ENCODE measurements around the gene LRP1-AS. TPM values are rescaled to one million over a fixed set of nuclear protein-coding genes. Genes with fewer than 3 reads are reported as not detected.

LRP1-AS gene
- total and polyA plus RNA-seq, 7 experiments from 2014 or later, result not detected

DNA sequence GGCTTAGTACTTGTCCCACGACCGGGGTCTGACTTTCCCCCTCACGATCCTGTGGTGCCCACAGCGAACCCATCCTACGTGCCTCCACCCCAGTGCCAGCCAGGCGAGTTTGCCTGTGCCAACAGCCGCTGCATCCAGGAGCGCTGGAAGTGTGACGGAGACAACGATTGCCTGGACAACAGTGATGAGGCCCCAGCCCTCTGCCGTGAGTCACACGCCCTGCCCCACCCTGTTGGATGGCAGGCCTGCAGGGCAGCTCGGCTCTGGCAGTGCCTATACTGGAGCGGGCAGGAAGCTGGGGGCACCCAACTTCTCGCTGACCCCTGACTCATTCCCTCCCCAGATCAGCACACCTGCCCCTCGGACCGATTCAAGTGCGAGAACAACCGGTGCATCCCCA, 18.3 kb upstream of the LRP1-AS start:
- no peaks in the 10 kb centered on the region for H3K4me1 ChIP-seq (ENCODE audit: control insufficient read depth in 2 of 2, insufficient read depth in 2 of 2, low read length in 2 of 2)
- no peak overlapping the region for H3K4me3 ChIP-seq (ENCODE audit: low read length)
- Mint-ChIP-seq H3K27me3 (no peaks in the 10 kb centered on the region), H3K9me3 (no peaks in the 10 kb centered on the region), H3K4me1 (peaks cover 0 to 7% (median 0%) of the 10 kb centered on the region in 7 donors), H3K4me3 (no peak overlapping the region), H3K27ac (no peak overlapping the region), H3K36me3 (peaks cover 0 to 20% (median 10%) of the 10 kb centered on the region in 5 donors)
- ATAC-seq, result no peak
- H3K36me3 ChIP-seq (ENCODE audit: control insufficient read depth in 2 of 3, insufficient read depth in 3 of 3, low read length in 3 of 3), result peaks cover 0 to 6% (median 0%) of the 10 kb centered on the region in 3 experiments
- ChIA-PET POLR2A (interaction anchor here (0.6 kb wide), 1 partner anchor 92 kb away, joined by 3 read pairs; no protein-coding TSS in a partner anchor), CTCF (no interaction called here)
- no peaks in the 10 kb centered on the region for H3K27me3 ChIP-seq (ENCODE audit: control insufficient read depth in 2 of 2, insufficient read depth in 2 of 2, low read length in 2 of 2)
- H3K9me3 ChIP-seq (ENCODE audit: control insufficient read depth in 2 of 3, low read length in 3 of 3), result no peaks in the 10 kb centered on the region
- no peak overlapping the region for H3K27ac ChIP-seq (ENCODE audit: low read depth, low read length)
- intact Hi-C loops (cut with micrococcal nuclease), result no loop called here
- no peak for DNase-seq

- H3K27me3 Mint-ChIP-seq, result no peaks in the 10 kb centered on the region
- intact Hi-C loops (cut with micrococcal nuclease), result no loop called here
- CTCF ChIA-PET, result no interaction called here
Measured at GRCh38 chr12:57164966-57165625, 17.7 kb upstream of the LRP1-AS start.

DNA sequence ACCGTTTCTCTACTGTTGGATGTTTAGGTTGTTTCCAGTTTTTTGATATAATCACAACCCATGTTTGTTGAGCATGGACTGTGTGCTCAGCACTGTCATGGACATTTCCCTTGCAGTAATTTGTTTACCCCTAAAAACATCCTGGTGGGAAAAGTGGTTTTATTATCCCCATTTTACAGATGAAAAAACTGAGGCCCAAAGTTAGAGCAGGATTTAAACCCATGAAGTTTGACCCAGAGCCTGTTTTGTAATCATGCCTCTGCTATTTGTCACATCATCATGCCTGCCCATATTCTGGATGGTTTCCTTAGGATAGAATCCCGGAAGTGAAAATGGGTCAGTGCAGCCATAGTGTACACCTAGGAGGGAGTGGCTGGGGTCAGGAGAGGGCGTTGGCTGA, 17.0 kb upstream of the LRP1-AS start:
- Mint-ChIP-seq H3K27ac (peak overlapping the region in 1 of 9 donors; percentile 59), H3K4me3 (no peak overlapping the region), H3K36me3 (peaks cover 0 to 24% (median 10%) of the 10 kb centered on the region in 5 donors), H3K4me1 (peaks cover 0 to 11% (median 0%) of the 10 kb centered on the region in 7 donors), H3K27me3 (no peaks in the 10 kb centered on the region), H3K9me3 (no peaks in the 10 kb centered on the region)
- CTCF ChIA-PET, result no interaction called here
- peaks cover 0 to 6% (median 0%) of the 10 kb centered on the region in 3 experiments for H3K36me3 ChIP-seq (ENCODE audit: control insufficient read depth in 2 of 3, insufficient read depth in 3 of 3, low read length in 3 of 3)
- no peaks in the 10 kb centered on the region for H3K9me3 ChIP-seq (ENCODE audit: control insufficient read depth in 2 of 3, low read length in 3 of 3)
- no peaks in the 10 kb centered on the region for H3K4me1 ChIP-seq (ENCODE audit: control insufficient read depth in 2 of 2, insufficient read depth in 2 of 2, low read length in 2 of 2)
- ATAC-seq (no peak), DNase-seq (no peak)
- H3K27me3 ChIP-seq (ENCODE audit: control insufficient read depth in 2 of 2, insufficient read depth in 2 of 2, low read length in 2 of 2), result no peaks in the 10 kb centered on the region
- intact Hi-C loops (cut with micrococcal nuclease), result no loop called here
- POLR2A ChIA-PET, result no interaction called here
- H3K4me3 ChIP-seq (ENCODE audit: low read length), result no peak overlapping the region
- no peak overlapping the region for H3K27ac ChIP-seq (ENCODE audit: low read depth, low read length)

More at GRCh38 chr12:57164966-57165625, 17.7 kb upstream of the LRP1-AS start:
- H3K4me1 Mint-ChIP-seq, result peaks cover 0 to 11% (median 0%) of the 10 kb centered on the region in 7 donors
- no peaks in the 10 kb centered on the region for H3K9me3 ChIP-seq (ENCODE audit: control insufficient read depth in 2 of 3, low read length in 3 of 3)
- H3K27me3 ChIP-seq (ENCODE audit: control insufficient read depth in 2 of 2, insufficient read depth in 2 of 2, low read length in 2 of 2), result no peaks in the 10 kb centered on the region
- no peak overlapping the region for H3K27ac ChIP-seq (ENCODE audit: low read depth, low read length)
- H3K4me1 ChIP-seq (ENCODE audit: control insufficient read depth in 2 of 2, insufficient read depth in 2 of 2, low read length in 2 of 2), result no peaks in the 10 kb centered on the region
- no peak for ATAC-seq
- POLR2A ChIA-PET, result no interaction called here
- H3K4me3 Mint-ChIP-seq, result no peak overlapping the region
- no peak for DNase-seq
- H3K36me3 Mint-ChIP-seq, result peaks cover 0 to 24% (median 10%) of the 10 kb centered on the region in 5 donors
- H3K27ac Mint-ChIP-seq, result no peak overlapping the region
- H3K4me3 ChIP-seq (ENCODE audit: low read length), result no peak overlapping the region
- no peaks in the 10 kb centered on the region for H3K9me3 Mint-ChIP-seq
- peaks cover 0 to 6% (median 0%) of the 10 kb centered on the region in 3 experiments for H3K36me3 ChIP-seq (ENCODE audit: control insufficient read depth in 2 of 3, insufficient read depth in 3 of 3, low read length in 3 of 3)

DNA sequence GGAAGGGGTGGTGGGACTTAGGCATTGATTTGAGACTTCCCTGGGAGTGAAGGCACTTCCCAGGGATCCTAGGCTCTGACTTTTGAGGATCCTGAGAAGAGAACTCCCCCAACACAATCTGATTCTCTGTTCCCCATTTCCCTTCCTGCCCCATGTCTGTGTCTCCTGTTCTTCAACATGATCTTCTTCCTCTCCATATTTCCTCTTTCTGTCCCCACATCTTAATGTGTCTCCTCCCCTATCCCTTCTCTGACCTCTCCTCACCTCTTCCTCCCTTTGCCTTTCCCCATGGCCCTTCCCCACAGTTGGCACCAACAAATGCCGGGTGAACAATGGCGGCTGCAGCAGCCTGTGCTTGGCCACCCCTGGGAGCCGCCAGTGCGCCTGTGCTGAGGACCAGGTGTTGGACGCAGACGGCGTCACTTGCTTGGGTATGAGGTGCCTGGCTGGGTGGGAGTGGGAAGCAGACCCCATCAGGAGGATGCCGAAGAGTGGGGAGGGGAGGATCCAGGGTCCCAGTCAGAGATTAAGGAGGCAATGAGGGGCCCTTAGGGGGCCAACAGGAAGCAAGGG, 15.2 kb upstream of the LRP1-AS start:
- H3K4me3 Mint-ChIP-seq, result no peak overlapping the region
- intact Hi-C loops (cut with micrococcal nuclease), result no loop called here
- H3K9me3 ChIP-seq (ENCODE audit: control insufficient read depth in 2 of 3, low read length in 3 of 3), result no peaks in the 10 kb centered on the region
- no peaks in the 10 kb centered on the region for H3K9me3 Mint-ChIP-seq
- no peak overlapping the region for H3K27ac ChIP-seq (ENCODE audit: low read depth, low read length)
- H3K27ac Mint-ChIP-seq, result no peak overlapping the region
- H3K4me3 ChIP-seq (ENCODE audit: low read length), result no peak overlapping the region
- no peaks in the 10 kb centered on the region for H3K27me3 ChIP-seq (ENCODE audit: control insufficient read depth in 2 of 2, insufficient read depth in 2 of 2, low read length in 2 of 2)
- H3K36me3 ChIP-seq (ENCODE audit: control insufficient read depth in 2 of 3, insufficient read depth in 3 of 3, low read length in 3 of 3), result peaks cover 0 to 6% (median 0%) of the 10 kb centered on the region in 3 experiments
- peaks cover 0 to 24% (median 13%) of the 10 kb centered on the region in 5 donors for H3K36me3 Mint-ChIP-seq
- H3K4me1 ChIP-seq (ENCODE audit: control insufficient read depth in 2 of 2, insufficient read depth in 2 of 2, low read length in 2 of 2), result no peaks in the 10 kb centered on the region
- ChIA-PET CTCF (no interaction called here), POLR2A (no interaction called here)
- ATAC-seq (no peak), DNase-seq (no peak)
- peaks cover 0 to 16% (median 2%) of the 10 kb centered on the region in 7 donors for H3K4me1 Mint-ChIP-seq
- no peaks in the 10 kb centered on the region for H3K27me3 Mint-ChIP-seq

DNA sequence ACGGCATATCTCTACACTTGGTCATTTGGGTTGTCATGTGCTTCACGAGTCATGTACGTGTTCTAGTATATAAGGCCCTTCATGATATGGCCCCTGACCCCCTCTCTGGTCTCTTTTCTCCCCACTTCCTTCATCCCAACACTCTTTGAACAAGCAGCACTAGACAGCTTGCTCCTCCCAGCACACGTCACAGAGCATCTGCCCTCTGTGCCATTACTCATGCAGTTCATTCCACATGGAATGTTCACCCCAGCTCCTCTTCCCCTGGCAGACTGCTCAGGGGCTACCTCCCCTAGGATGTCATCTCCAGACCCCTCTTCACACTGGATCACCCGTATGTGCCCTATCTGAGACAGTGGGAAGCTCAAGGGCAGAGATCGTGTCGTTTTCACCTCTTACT, 14.1 kb upstream of the LRP1-AS start:
- Histone ChIP-seq H3K9me3 (ENCODE audit: control insufficient read depth in 2 of 3, low read length in 3 of 3) (no peaks in the 10 kb centered on the region), H3K36me3 (ENCODE audit: control insufficient read depth in 2 of 3, insufficient read depth in 3 of 3, low read length in 3 of 3) (peaks cover 0 to 6% (median 0%) of the 10 kb centered on the region in 3 experiments), H3K27ac (ENCODE audit: low read depth, low read length) (no peak overlapping the region), H3K27me3 (ENCODE audit: control insufficient read depth in 2 of 2, insufficient read depth in 2 of 2, low read length in 2 of 2) (no peaks in the 10 kb centered on the region), H3K4me3 (ENCODE audit: low read length) (no peak overlapping the region), H3K4me1 (ENCODE audit: control insufficient read depth in 2 of 2, insufficient read depth in 2 of 2, low read length in 2 of 2) (no peaks in the 10 kb centered on the region)
- H3K27me3 Mint-ChIP-seq, result no peaks in the 10 kb centered on the region
- H3K36me3 Mint-ChIP-seq, result peaks cover 0 to 26% (median 15%) of the 10 kb centered on the region in 5 donors
- H3K9me3 Mint-ChIP-seq, result no peaks in the 10 kb centered on the region
- no peak for ATAC-seq
- no peak for DNase-seq
- H3K27ac Mint-ChIP-seq, result peak overlapping the region in 1 of 9 donors; percentile 0
- CTCF ChIA-PET, result no interaction called here
- no peak overlapping the region for H3K4me3 Mint-ChIP-seq
- POLR2A ChIA-PET, result no interaction called here
- intact Hi-C loops (cut with micrococcal nuclease), result no loop called here
- peaks cover 0 to 22% (median 5%) of the 10 kb centered on the region in 7 donors for H3K4me1 Mint-ChIP-seq

DNA sequence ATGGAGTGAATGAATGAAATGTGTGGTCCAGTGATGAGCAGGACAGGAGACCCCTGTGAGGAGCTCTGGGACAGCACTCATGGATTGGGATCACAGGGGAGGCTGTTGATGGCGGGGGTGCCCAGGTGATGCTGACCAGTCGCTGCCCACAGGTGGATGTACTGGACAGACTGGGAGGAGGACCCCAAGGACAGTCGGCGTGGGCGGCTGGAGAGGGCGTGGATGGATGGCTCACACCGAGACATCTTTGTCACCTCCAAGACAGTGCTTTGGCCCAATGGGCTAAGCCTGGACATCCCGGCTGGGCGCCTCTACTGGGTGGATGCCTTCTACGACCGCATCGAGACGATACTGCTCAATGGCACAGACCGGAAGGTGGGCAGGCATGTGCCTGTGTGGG, 13.3 kb upstream of the LRP1-AS start:
- peaks cover 0 to 22% (median 5%) of the 10 kb centered on the region in 7 donors for H3K4me1 Mint-ChIP-seq
- ATAC-seq, result no peak
- POLR2A ChIA-PET, result no interaction called here
- no peaks in the 10 kb centered on the region for H3K9me3 ChIP-seq (ENCODE audit: control insufficient read depth in 2 of 3, low read length in 3 of 3)
- no peaks in the 10 kb centered on the region for H3K27me3 ChIP-seq (ENCODE audit: control insufficient read depth in 2 of 2, insufficient read depth in 2 of 2, low read length in 2 of 2)
- intact Hi-C loops (cut with micrococcal nuclease), result no loop called here
- no peak overlapping the region for H3K4me3 Mint-ChIP-seq
- H3K9me3 Mint-ChIP-seq, result no peaks in the 10 kb centered on the region
- H3K27ac Mint-ChIP-seq, result no peak overlapping the region
- H3K36me3 ChIP-seq (ENCODE audit: control insufficient read depth in 2 of 3, insufficient read depth in 3 of 3, low read length in 3 of 3), result peaks cover 0 to 6% (median 0%) of the 10 kb centered on the region in 3 experiments
- no peaks in the 10 kb centered on the region for H3K4me1 ChIP-seq (ENCODE audit: control insufficient read depth in 2 of 2, insufficient read depth in 2 of 2, low read length in 2 of 2)
- H3K36me3 Mint-ChIP-seq, result peaks cover 0 to 26% (median 15%) of the 10 kb centered on the region in 5 donors
- H3K27me3 Mint-ChIP-seq, result no peaks in the 10 kb centered on the region
- H3K27ac ChIP-seq (ENCODE audit: low read depth, low read length), result no peak overlapping the region
- H3K4me3 ChIP-seq (ENCODE audit: low read length), result no peak overlapping the region
- DNase-seq, result no peak
- CTCF ChIA-PET, result no interaction called here

- H3K27me3 Mint-ChIP-seq, result no peaks in the 10 kb centered on the region
- Histone ChIP-seq H3K27me3 (ENCODE audit: control insufficient read depth in 2 of 2, insufficient read depth in 2 of 2, low read length in 2 of 2) (no peaks in the 10 kb centered on the region), H3K4me1 (ENCODE audit: control insufficient read depth in 2 of 2, insufficient read depth in 2 of 2, low read length in 2 of 2) (no peaks in the 10 kb centered on the region), H3K36me3 (ENCODE audit: control insufficient read depth in 2 of 3, insufficient read depth in 3 of 3, low read length in 3 of 3) (peaks cover 0 to 6% (median 0%) of the 10 kb centered on the region in 3 experiments), H3K9me3 (ENCODE audit: control insufficient read depth in 2 of 3, low read length in 3 of 3) (no peaks in the 10 kb centered on the region), H3K27ac (ENCODE audit: low read depth, low read length) (no peak overlapping the region), H3K4me3 (ENCODE audit: low read length) (no peak overlapping the region)
- CTCF ChIA-PET, result interaction anchor here (0.7 kb wide), 1 partner anchor 23 kb away, joined by 3 read pairs; no protein-coding TSS in a partner anchor
- no peak for DNase-seq
- no peaks in the 10 kb centered on the region for H3K9me3 Mint-ChIP-seq
- intact Hi-C loops (cut with micrococcal nuclease), result no loop called here
- POLR2A ChIA-PET, result no interaction called here
- no peak for ATAC-seq
- H3K27ac Mint-ChIP-seq, result no peak overlapping the region
- H3K4me3 Mint-ChIP-seq, result no peak overlapping the region
- H3K36me3 Mint-ChIP-seq, result peaks cover 0 to 30% (median 15%) of the 10 kb centered on the region in 5 donors
- peaks cover 0 to 22% (median 5%) of the 10 kb centered on the region in 7 donors for H3K4me1 Mint-ChIP-seq
Measured at GRCh38 chr12:57160040-57160439, 12.6 kb upstream of the LRP1-AS start.

Data from naive thymus-derived CD4-positive, alpha-beta T cell (primary cell).